Transverse colon (tissue), 4 donors: Measurements from ENCODE around the gene PELO. TPM values are rescaled to one million over a fixed set of nuclear protein-coding genes. Genes with fewer than 3 reads are reported as not detected.

Source experiments
- DNase-seq: peaks from one replicate; pipeline ENCODE4 v3.0.0-alpha.2; 2019
- H3K27ac ChIP-seq, 4 donors: fragments of 200-600 bp; sonication (generic); 2 replicates each; pipeline ENCODE4 v1.5.1; 2016 to 2018; ENCODE audit warnings: inconsistent platforms in 4 of 4
- H3K27me3 ChIP-seq: fragments of 200-600 bp; sonication (generic); 2 replicates; pipeline ENCODE4 v1.5.1; 2017; ENCODE audit warnings: inconsistent platforms
- H3K36me3 ChIP-seq, 4 donors: fragments of 200-600 bp; sonication (generic); 2 replicates each; pipeline ENCODE4 v1.5.1; 2017 to 2019; ENCODE audit warnings: inconsistent platforms in 4 of 4
- H3K4me1 ChIP-seq, 4 donors: fragments of 200-600 bp; sonication (generic); 2 replicates each; pipeline ENCODE4 v1.5.1; 2017 to 2020; ENCODE audit warnings: inconsistent platforms in 4 of 4
- H3K4me3 ChIP-seq, 4 donors: fragments of 200-600 bp; sonication (generic); 1 replicate in 1 of 4; 2 replicates in 3 of 4; pipeline versions ENCODE4 v1.5.1 to v1.6.1; 2017 to 2019; ENCODE audit warnings: inconsistent platforms in 4 of 4
- H3K9me3 ChIP-seq, 2 donors: fragments of 200-600 bp; sonication (generic); 2 replicates each; pipeline ENCODE4 v1.5.1; 2017 to 2019; ENCODE audit warnings: inconsistent platforms in 2 of 2
- CTCF ChIP-seq, 5 experiments: fragments of 200-600 bp in 3 of 5; fragments of 450-650 bp in 2 of 5; sonication (generic) in 3 of 5; IDR thresholded peaks; 1 replicate in 2 of 5; 2 replicates in 3 of 5; pipeline ENCODE4 v1.5.1; 2016 to 2017; ENCODE audit warnings: antibody characterized with exemption in 5 of 5, inconsistent platforms in 3 of 5, mild to moderate bottlenecking in 2 of 5, moderate library complexity in 1 of 5
- EP300 ChIP-seq: sonication (generic); formaldehyde crosslinking; IDR thresholded peaks from one replicate; pipeline ENCODE4 v1.6.1; 2017; ENCODE audit warnings: antibody characterized with exemption, low read depth
- POLR2A ChIP-seq: fragments of 450-650 bp; IDR thresholded peaks from one replicate; pipeline ENCODE4 v1.6.1; 2016; ENCODE audit warnings: antibody characterized with exemption, mild to moderate bottlenecking, moderate library complexity
- POLR2AphosphoS5 ChIP-seq, 3 donors: sonication (generic); formaldehyde crosslinking; IDR thresholded peaks; one replicate each; pipeline ENCODE4 v1.6.1; 2016; ENCODE audit warnings: antibody characterized with exemption in 3 of 3
- WGBS, 2 donors: methylation state at CpG; one replicate each; pipeline ENCODE4 v1.1.5; 2018; ENCODE audit warnings: low coverage in 1 of 2; 5-methylcytosine and 5-hydroxymethylcytosine counted together
- in situ Hi-C, 4 donors: fragments of 200-750 bp; cut with MboI; loops; one replicate each; pipeline versions ENCODE4 v1.15.0 to v1.15.1; 2017; ENCODE audit warnings: low sequenced_read_pairs in 3 of 4, low pct_ligation_motif_present in 1 of 4, low pct_unique_long_range_greater_than_20kb in 1 of 4
- intact Hi-C: fragments of 100-400 bp; cut with DNase I; formaldehyde crosslinking; loops from one replicate; pipeline ENCODE4 v1.15.1; 2023; ENCODE audit warnings: low total_unique reads
- total RNA-seq, 4 donors: library from RNA; depleted of rRNA; stranded (reverse); fragments of >200 nt; gene quantifications; one replicate each; pipeline ENCODE4 v1.1.0, GENCODE V29; 2016

PELO gene
- total RNA-seq, 4 donors from 2014 or later, result 10.1 to 62.3 (median 16.8) TPM

GRCh38 chr5:52772668-52773067, 15.0 kb upstream of the PELO start:
- Histone ChIP-seq H3K27me3 (no peaks in the 10 kb centered on the region), H3K36me3 (no peaks in the 10 kb centered on the region), H3K4me3 (no peak overlapping the region), H3K4me1 (peaks cover 0 to 2% (median 0%) of the 10 kb centered on the region in 4 donors), H3K27ac (no peak overlapping the region), H3K9me3 (no peaks in the 10 kb centered on the region)
- intact Hi-C loops (no loop called here), in situ Hi-C loops (no loop called here)
- no peak for DNase-seq
- TF ChIP-seq CTCF (IDR thresholded peaks at IDR 0.05) (no peak), POLR2AphosphoS5 (IDR thresholded peaks at IDR 0.05) (no peak), POLR2A (no peak), EP300 (no peak)

- Histone ChIP-seq H3K9me3 (no peaks in the 10 kb centered on the region), H3K4me3 (no peak overlapping the region), H3K4me1 (peaks cover 0 to 2% (median 0%) of the 10 kb centered on the region in 4 donors), H3K36me3 (no peaks in the 10 kb centered on the region), H3K27ac (no peak overlapping the region), H3K27me3 (no peaks in the 10 kb centered on the region)
- in situ Hi-C loops, result no loop called here
- DNase-seq, result no peak
- intact Hi-C loops, result no loop called here
- 79 to 88% methylated on average over 2 of the region's 2 CpGs for WGBS, 2 donors
- no peak for TF ChIP-seq POLR2A
Measured at GRCh38 chr5:52773342-52773741, 14.4 kb upstream of the PELO start.

GRCh38 chr5:52774005-52774410, 13.7 kb upstream of the PELO start:
- no peak overlapping the region for H3K4me3 ChIP-seq
- no peaks in the 10 kb centered on the region for H3K27me3 ChIP-seq
- intact Hi-C loops, result no loop called here
- H3K9me3 ChIP-seq, result no peaks in the 10 kb centered on the region
- no peak for DNase-seq
- peaks cover 0 to 2% (median 0%) of the 10 kb centered on the region in 4 donors for H3K4me1 ChIP-seq
- in situ Hi-C loops, result no loop called here
- WGBS, 2 donors, result 38 to 47% methylated on average over 4 to 5 of the region's 5 CpGs
- no peaks in the 10 kb centered on the region for H3K36me3 ChIP-seq
- peak overlapping the region in 1 of 4 donors; percentile 5 for H3K27ac ChIP-seq
- no peak for TF ChIP-seq EP300
- no peak for TF ChIP-seq CTCF (IDR thresholded peaks at IDR 0.05)
- TF ChIP-seq POLR2A, result no peak
- TF ChIP-seq POLR2AphosphoS5 (IDR thresholded peaks at IDR 0.05), result no peak

- DNase-seq, result no peak
- in situ Hi-C loops (loop anchor here in 3 of 4 donors (25.0 kb wide), 2 partner anchors 136 to 311 kb away; no protein-coding TSS in a partner anchor), intact Hi-C loops (no loop called here)
- H3K36me3 ChIP-seq, result no peaks in the 10 kb centered on the region
- WGBS, 2 donors, result 77 to 93% methylated on average over 2 of the region's 2 CpGs
- peak overlapping the region in 1 of 4 donors; percentile 5 for H3K27ac ChIP-seq
- H3K9me3 ChIP-seq, result no peaks in the 10 kb centered on the region
- TF ChIP-seq EP300 (no peak), POLR2A (no peak)
- H3K4me3 ChIP-seq, result no peak overlapping the region
- peaks cover 0 to 2% (median 0%) of the 10 kb centered on the region in 4 donors for H3K4me1 ChIP-seq
- no peaks in the 10 kb centered on the region for H3K27me3 ChIP-seq
Measured at GRCh38 chr5:52776116-52776515, 11.6 kb upstream of the PELO start.

- H3K27ac ChIP-seq, result no peak overlapping the region
- no peak for DNase-seq
- in situ Hi-C loops (loop anchor here in 3 of 4 donors (25.0 kb wide), 2 partner anchors 135 to 310 kb away; no protein-coding TSS in a partner anchor), intact Hi-C loops (no loop called here)
- peaks cover 0 to 2% (median 0%) of the 10 kb centered on the region in 4 donors for H3K4me1 ChIP-seq
- WGBS, 2 donors, result 72 to 82% methylated on average over 4 of the region's 4 CpGs
- no peak for TF ChIP-seq CTCF (IDR thresholded peaks at IDR 0.05)
- TF ChIP-seq POLR2A, result no peak
- no peak for TF ChIP-seq POLR2AphosphoS5 (IDR thresholded peaks at IDR 0.05)
- no peak for TF ChIP-seq EP300
- no peak overlapping the region for H3K4me3 ChIP-seq
- no peaks in the 10 kb centered on the region for H3K9me3 ChIP-seq
- H3K27me3 ChIP-seq, result no peaks in the 10 kb centered on the region
- H3K36me3 ChIP-seq, result no peaks in the 10 kb centered on the region
Measured at GRCh38 chr5:52777186-52777585, 10.5 kb upstream of the PELO start.
